DMS 273 treated with DMSO at 0.1 percent for 48 hours (cell line): ENCODE results near the gene TBX19.
"Not testable (repeated sequence)": the region's sequence is repeated elsewhere in the genome, so short reads cannot be mapped to it uniquely, and the experiment has no call there.

Experiments used
- DNase-seq: peaks from one replicate; lab custom pipeline; 2025; lab: John Stamatoyannopoulos, UW

Gene TBX19

GRCh38 chr1:168320149-168320548 is 39.5 kb downstream of the TBX19 start:
- DNase-seq: no peak

DNA sequence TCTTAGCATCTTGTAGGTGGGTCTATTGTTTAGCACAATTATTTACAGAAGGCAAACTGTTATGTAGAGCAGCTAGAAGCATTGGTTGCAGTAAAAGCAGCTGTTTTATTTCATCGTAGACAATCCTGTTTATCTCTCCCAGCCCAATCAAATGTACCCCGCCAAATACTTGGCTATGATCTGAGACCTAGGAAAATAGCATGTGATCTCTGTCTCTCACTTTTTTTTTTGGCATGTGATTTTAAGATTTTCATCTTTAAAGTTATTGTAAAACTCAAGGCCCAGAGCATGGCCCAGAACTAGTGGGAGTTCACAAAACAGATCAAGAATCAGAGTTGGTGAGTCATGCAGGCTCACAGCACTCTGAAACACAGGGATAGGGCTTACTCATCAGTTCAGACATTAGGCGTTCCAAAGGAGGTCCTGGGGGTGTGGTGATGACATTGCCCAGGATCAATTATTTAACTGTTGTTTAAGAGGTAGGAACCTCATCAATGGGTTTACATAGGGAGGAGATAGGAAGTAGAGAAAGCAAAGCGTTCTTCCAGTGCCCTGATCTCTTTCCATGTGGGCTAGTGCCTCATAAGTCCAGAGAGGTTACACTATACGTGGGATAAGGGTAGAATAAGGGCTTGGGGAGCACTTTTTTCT is 40.2 kb downstream of the TBX19 start:
- no peak for DNase-seq

- no peak for DNase-seq
Measured at GRCh38 chr1:168321945-168322344, 41.3 kb downstream of the TBX19 start.

- no peak for DNase-seq
Measured at GRCh38 chr1:168324745-168325425, 44.2 kb downstream of the TBX19 start.

GRCh38 chr1:168328731-168329364 is 48.2 kb downstream of the TBX19 start:
- DNase-seq: no peak

DNA sequence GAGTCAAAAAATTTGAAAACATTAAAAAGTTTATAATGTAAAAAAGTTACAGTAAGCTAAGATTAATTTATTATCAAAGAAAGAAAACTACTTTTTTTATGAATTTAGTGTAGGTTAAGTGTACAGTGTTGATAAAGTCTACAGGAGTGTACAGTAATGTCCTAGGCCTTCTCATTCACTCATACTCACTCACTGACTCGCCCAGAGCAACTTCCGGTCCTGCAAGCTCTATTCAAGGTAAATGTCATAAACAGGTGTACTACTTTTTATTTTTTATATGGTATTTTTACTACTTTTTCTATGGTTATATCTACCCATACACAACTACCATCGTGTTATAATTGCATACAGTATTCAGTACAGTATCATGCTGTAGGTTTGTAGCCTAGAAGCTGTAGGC is 49.6 kb downstream of the TBX19 start:
- DNase-seq: no peak

DNA sequence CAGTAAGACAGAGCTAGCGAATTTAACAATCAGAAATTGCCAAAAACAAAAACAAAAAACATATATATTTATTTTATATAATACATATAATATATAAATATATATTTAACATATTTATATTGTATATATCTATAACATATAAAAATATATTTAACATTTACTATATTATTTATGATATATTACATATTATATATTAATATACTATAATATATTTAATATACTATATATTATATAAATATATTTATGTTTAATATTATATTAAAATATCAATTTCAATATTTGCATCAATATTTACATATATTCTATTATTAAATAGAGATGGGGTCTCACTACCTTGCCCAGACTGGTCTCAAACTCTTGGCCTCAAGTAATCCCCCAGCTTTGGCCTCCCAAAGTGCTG is 50.9 kb downstream of the TBX19 start:
- no peak for DNase-seq

GRCh38 chr1:168333562-168334276 is 53.0 kb downstream of the TBX19 start:
- no peak for DNase-seq

DNA sequence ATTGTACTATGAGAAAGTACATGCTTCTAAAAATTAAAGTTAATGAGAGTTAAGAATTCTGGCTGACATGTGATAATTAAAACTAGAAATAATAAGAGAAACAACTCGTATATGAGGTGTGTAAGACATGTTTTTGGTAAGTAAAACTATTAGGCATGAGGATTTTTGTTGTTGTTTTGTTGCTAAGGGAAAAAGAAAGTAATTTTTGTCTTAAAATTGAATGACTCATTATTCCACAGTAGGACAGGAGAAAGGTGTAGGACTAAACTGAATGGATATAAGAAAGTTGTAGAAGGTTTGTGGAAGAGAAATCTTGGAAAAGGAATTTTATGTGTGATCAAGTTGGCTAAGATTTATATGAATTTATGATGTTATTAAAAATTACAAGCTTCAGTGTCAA is 54.8 kb downstream of the TBX19 start:
- DNase-seq: no peak

GRCh38 chr1:168338589-168339503 is 58.2 kb downstream of the TBX19 start:
- DNase-seq: no peak

DNA sequence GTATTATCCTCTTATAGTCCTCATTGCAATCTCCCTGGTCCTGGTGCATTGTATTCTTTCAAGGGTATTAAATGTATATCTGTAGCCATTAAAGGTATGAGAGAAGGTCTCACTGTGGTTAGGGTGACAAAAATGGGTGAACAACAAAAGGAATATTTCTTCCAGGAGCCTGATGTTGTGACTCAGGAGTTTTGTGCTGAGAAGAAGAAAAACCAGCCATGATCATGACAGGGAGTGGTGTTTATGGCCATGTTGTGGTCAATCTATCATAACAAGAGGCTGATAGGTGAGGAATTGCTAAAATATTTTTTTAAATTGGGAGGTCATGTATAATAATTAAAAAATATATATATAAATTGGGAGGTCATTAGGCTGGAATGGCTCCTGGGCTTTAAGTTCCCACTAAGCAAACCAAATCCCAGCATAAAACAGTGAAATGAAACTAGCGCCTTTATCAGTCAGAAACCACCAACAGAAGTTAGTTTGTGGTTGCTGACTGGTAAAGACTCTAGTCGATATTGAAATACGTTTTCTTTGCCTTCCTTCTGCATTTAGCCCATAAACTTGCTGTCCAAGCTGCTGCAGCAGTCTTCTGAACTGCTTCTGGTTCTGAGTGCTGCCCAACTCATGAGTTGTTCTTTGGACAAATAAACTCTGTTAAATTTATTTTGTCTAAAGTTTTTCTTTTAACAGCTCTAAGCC is 60.3 kb downstream of the TBX19 start:
- DNase-seq: no peak

DNA sequence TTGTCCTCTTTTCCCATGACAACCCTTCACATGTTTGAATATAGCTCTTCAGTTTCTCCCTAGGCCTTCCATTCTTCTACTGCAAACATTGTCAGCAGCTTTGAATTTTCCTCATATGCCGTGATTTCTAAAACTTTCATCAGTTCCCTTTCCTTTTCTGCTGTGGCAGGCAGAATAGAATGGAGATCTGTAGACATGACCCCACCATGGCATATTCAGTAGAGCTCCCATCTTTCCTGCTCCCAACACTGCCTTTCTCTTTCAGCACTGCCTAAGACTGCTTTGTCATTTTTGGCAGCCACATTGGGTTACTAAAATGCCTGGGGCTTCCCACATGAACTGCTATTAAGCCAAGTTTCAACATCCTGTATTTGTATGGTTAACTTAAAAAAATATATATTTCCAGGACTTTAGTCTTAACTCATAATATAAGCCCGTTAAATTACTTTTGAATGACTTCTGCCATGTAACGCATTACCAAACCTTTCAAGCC is 60.9 kb downstream of the TBX19 start:
- no peak for DNase-seq

DNA sequence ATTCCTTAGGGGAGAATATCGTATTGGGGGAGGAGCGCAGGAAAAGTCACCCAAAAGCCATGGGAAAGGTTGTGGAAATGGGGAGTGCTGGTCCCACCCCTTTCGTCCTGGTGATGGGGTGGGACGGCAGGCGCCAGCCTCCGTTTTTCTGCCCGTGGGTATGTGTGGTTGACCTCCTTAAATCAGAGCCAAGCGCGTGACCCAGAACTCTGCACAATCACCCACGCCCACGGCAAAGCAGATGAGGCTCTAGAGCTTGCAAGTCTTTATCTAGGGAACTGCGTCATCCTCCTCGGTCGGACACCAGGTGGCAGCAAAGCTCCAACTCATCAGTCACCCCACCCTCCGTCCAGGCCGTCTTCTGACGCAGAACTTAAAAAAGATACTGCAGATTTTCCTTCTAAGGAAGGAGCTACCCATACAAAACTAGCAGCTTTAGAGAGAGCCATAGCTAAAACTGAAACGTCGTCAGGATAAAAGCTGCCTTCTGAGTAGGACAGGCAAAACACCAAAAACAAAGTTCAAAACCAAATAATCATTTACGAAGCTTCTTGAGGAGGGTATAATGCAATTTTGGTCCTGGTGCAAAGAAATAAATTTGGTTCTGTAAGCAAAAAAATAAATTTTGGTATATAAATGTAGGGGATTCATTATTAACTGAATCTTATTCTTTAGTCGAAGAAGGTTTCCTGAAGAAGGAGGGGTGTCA is 62.0 kb downstream of the TBX19 start:
- peak; percentile 41 for DNase-seq

GRCh38 chr1:168343566-168343965 is 62.9 kb downstream of the TBX19 start:
- no peak for DNase-seq

DNA sequence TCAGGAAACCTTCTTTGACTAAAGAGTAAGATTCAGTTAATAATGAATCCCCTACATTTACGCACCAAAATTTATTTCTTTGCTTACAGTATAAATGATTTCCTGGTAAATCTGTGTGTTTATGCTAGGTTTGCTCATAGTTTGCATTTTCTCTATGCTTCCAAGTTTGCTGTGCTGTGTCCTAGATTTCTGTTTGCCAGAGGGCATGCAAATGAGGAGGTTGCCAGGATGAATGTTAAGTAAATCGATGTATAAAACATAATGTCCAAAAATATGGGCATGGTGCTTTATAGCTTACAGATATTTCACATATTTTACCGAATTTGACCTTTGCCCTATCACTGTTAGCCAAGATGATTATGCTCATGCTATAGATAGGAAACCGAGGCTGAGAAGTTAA is 63.8 kb downstream of the TBX19 start:
- DNase-seq: no peak

- DNase-seq: no peak
Measured at GRCh38 chr1:168345939-168346338, 65.3 kb downstream of the TBX19 start.

DNA sequence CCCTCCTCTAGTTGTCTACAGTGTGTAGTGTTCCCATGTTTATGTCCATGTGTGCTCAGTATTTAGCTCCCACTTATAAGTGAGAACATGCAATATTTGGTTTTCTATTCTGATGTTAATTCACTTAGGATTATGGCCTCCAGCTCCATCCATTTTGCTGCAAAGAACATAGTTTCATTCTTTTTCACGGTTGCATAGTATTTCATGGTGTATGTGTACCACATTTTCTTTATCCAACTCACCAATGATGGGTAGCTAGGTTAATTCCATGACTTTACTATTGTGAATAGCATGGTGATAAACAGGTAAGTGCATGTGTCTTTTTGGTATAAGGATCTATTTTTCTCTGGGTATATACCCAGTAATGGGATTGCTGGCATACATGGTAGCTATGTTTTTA is 67.0 kb downstream of the TBX19 start:
- DNase-seq: no peak

GRCh38 chr1:168348146-168348709 is 67.6 kb downstream of the TBX19 start:
- no peak for DNase-seq

DNA sequence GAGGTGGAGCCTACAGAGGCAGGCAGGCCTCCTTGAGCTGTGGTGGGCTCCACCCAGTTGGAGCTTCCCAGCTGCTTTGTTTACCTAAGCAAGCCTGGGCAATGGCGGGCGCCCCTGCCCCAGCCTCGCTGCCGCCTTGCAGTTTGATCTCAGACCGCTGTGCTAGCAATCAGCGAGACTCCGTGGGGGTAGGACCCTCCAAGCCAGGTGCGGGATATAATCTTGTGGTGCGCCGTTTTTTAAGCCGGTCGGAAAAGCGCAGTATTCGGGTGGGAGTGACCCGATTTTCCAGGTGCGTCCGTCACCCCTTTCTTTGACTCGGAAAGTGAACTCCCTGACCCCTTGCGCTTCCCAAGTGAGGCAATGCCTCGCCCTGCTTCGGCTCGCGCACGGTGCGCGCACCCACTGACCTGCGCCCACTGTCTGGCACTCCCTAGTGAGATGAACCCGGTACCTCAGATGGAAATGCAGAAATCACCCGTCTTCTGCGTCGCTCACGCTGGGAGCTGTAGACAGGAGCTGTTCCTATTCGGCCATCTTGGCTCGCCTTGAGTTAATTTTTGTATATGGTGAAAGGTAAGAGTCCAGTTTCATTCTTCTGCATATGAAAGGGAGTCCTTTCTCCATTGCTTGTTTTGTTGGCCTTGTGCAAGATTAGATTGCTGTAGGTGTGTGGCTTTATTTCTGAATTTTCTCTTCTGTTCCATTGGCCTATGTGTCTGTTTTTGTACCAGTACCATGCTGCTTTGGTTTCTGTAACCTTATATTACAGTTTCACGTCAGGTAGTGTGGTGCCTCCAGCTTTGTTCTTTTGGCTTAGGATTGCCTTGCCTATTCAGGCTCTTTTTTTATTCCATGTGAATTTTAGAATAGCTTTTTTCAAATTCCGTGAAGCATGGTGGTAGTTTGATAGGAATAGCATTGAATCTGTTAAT is 73.9 kb downstream of the TBX19 start:
- not testable (repeated sequence) for DNase-seq
